ENCODE results near the gene VAMP5. TPM values are rescaled to one million over a fixed set of nuclear protein-coding genes. Genes with fewer than 3 reads are reported as not detected.

VAMP5 gene
- total and polyA plus RNA-seq, 10 of the 15 experiments (the other 5 are each of a cell fraction or from before 2014, with no cell fraction given): 3.8 to 52.7 (median 24.1) TPM

DNA sequence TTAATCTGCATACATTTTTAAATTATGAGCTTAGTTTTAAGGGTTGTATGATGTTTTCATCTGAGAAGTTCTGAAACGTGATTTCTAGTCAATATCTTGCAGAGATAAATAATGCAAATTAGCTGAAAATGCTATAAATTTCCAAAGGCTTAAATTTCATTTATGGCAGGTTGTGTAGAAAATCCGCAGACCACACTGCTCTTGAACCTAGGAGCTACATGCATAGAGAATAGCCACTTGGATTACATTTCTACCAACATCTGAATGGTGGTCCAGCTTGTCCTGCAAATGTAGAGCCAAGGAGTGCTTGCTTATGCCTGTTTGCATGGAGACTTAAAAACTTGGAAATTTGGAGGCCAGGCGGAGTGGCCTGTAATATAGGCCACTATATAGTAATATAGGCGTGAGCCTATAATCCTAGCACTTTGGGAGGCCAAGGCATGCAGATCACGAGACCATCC, 38.4 kb upstream of the VAMP5 start:
- no peak overlapping the region for H3K4me3 ChIP-seq
- no peak for FAIRE-seq
- DNase-seq (ENCODE audit: low read depth, low spot score): no peak
- no peak overlapping the region for H3K4me2 ChIP-seq (ENCODE audit: control insufficient read depth, insufficient read depth)
- RAD21 ChIA-PET (ENCODE audit: unreplicated experiment): interaction anchor here (1.2 to 1.6 kb wide), 2 partner anchors 15 to 126 kb away, joined by 4 to 5 read pairs; partner anchors contain the start of gene GGCX
- 62% methylated on average over 5 of the region's 5 CpGs for WGBS (ENCODE audit: insufficient coverage, insufficient replicate concordance, low lambda C conversion rate, missing lambda C conversion rate)
- POLR2A ChIA-PET: interaction anchor here (0.7 to 1.7 kb wide), 4 partner anchors 9 to 218 kb away, joined by 3 to 4 read pairs (median 4); partner anchors contain the start of genes GGCX and TGOLN2
- intact Hi-C loops (cut with micrococcal nuclease; ENCODE audit: unreplicated experiment): no loop called here
- H2AFZ ChIP-seq (ENCODE audit: control insufficient read depth, low read depth, low read length): no peak overlapping the region
- H3K27ac ChIP-seq (ENCODE audit: control insufficient read depth, insufficient read depth): no peak overlapping the region
- H3K79me2 ChIP-seq (ENCODE audit: control insufficient read depth, insufficient read depth, low read length): peaks cover 21% of the 10 kb centered on the region
- ATAC-seq: no peak; the same call in 1 of the 3 replicates
- H3K4me1 ChIP-seq (ENCODE audit: control insufficient read depth, insufficient read depth, low read length): no peaks in the 10 kb centered on the region
- in situ Hi-C loops (cut with MboI): no loop called here
- H3K36me3 ChIP-seq (ENCODE audit: control insufficient read depth in 2 of 2, insufficient read depth in 2 of 2, low read length in 1 of 2): peaks cover 6 to 25% of the 10 kb centered on the region in 2 experiments
- no peaks in the 10 kb centered on the region for H3K27me3 ChIP-seq (replicated peaks in 1 of 2; ENCODE audit: control insufficient read depth in 2 of 2, insufficient read depth in 2 of 2, low read length in 1 of 2)
- no peaks in the 10 kb centered on the region for H3K9me3 ChIP-seq (replicated peaks; ENCODE audit: control insufficient read depth, insufficient read depth, low read length)
- BruUV-seq (replicated peaks): no TSS peak
- SMC1A ChIA-PET (ENCODE audit: uncharacterized antibody, unreplicated experiment): interaction anchor here (0.9 to 1.2 kb wide), 3 partner anchors 124 to 175 kb away, joined by 4 to 6 read pairs (median 6); no protein-coding TSS in a partner anchor
- CTCF ChIA-PET: interaction anchor here (0.8 to 2.0 kb wide), 5 partner anchors 10 to 154 kb away, joined by 3 to 19 read pairs (median 5); partner anchors contain the start of gene SH2D6
- TF ChIP-seq MTA3 (IDR thresholded peaks at IDR 0.05; ENCODE audit: borderline replicate concordance, low read length): peak; percentile 19; the same call in 1 of the 2 replicates
- TF ChIP-seq, protein P1, sequence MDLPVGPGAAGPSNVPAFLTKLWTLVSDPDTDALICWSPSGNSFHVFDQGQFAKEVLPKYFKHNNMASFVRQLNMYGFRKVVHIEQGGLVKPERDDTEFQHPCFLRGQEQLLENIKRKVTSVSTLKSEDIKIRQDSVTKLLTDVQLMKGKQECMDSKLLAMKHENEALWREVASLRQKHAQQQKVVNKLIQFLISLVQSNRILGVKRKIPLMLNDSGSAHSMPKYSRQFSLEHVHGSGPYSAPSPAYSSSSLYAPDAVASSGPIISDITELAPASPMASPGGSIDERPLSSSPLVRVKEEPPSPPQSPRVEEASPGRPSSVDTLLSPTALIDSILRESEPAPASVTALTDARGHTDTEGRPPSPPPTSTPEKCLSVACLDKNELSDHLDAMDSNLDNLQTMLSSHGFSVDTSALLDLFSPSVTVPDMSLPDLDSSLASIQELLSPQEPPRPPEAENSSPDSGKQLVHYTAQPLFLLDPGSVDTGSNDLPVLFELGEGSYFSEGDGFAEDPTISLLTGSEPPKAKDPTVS (IDR thresholded peaks at IDR 0.05; ENCODE audit: low read depth, low read length): no peak
- TF ChIP-seq EP300 (IDR thresholded peaks at IDR 0.05; ENCODE audit: borderline replicate concordance in 1 of 2, control insufficient read depth in 1 of 2, low read depth in 2 of 2, low read length in 2 of 2): no peak
- TF ChIP-seq PAX8 (IDR thresholded peaks at IDR 0.05): no peak
- no peak for TF ChIP-seq SMARCA5 (IDR thresholded peaks at IDR 0.05)
- peak; percentile 58; the same call in 1 of the 2 replicates for TF ChIP-seq POLR2AphosphoS5 (IDR thresholded peaks at IDR 0.05; ENCODE audit: low read length)
- H3K9ac ChIP-seq (ENCODE audit: control insufficient read depth, insufficient read depth, low read length): no peak overlapping the region
- H4K20me1 ChIP-seq (ENCODE audit: control insufficient read depth, insufficient read depth): no peaks in the 10 kb centered on the region

Data from GM12878 (cell line).